ENCODE results near the gene SEMA4B. TPM values are rescaled to one million over a fixed set of nuclear protein-coding genes. Genes with fewer than 3 reads are reported as not detected.
A peak's percentile ranks its signal among the peaks of the same experiment; 100 is the strongest.

Gene SEMA4B
- total and polyA plus RNA-seq, 10 of the 15 experiments (the other 5 are each of a cell fraction or from before 2014, with no cell fraction given), result 0.87 to 26.0 (median 9.3) TPM

- TF ChIP-seq, protein P1, sequence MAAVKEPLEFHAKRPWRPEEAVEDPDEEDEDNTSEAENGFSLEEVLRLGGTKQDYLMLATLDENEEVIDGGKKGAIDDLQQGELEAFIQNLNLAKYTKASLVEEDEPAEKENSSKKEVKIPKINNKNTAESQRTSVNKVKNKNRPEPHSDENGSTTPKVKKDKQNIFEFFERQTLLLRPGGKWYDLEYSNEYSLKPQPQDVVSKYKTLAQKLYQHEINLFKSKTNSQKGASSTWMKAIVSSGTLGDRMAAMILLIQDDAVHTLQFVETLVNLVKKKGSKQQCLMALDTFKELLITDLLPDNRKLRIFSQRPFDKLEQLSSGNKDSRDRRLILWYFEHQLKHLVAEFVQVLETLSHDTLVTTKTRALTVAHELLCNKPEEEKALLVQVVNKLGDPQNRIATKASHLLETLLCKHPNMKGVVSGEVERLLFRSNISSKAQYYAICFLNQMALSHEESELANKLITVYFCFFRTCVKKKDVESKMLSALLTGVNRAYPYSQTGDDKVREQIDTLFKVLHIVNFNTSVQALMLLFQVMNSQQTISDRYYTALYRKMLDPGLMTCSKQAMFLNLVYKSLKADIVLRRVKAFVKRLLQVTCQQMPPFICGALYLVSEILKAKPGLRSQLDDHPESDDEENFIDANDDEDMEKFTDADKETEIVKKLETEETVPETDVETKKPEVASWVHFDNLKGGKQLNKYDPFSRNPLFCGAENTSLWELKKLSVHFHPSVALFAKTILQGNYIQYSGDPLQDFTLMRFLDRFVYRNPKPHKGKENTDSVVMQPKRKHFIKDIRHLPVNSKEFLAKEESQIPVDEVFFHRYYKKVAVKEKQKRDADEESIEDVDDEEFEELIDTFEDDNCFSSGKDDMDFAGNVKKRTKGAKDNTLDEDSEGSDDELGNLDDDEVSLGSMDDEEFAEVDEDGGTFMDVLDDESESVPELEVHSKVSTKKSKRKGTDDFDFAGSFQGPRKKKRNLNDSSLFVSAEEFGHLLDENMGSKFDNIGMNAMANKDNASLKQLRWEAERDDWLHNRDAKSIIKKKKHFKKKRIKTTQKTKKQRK (IDR thresholded peaks at IDR 0.05; ENCODE audit: low read depth, low read length), result no peak
- TF ChIP-seq SIX5 (IDR thresholded peaks at IDR 0.05; ENCODE audit: low read depth, low read length, severe bottlenecking), result no peak
- peak; percentile 52; the same call in 1 of the 2 replicates for TF ChIP-seq MLLT1 (IDR thresholded peaks at IDR 0.05)
- TF ChIP-seq JUNB (IDR thresholded peaks at IDR 0.05), result no peak
- TF ChIP-seq HDGF (IDR thresholded peaks at IDR 0.05), result no peak
- TF ChIP-seq POLR2AphosphoS5 (IDR thresholded peaks at IDR 0.05; ENCODE audit: low read length), result no peak
- no peak for TF ChIP-seq WRNIP1 (IDR thresholded peaks at IDR 0.05; ENCODE audit: borderline replicate concordance, low read depth, low read length)
- TF ChIP-seq RAD51 (IDR thresholded peaks at IDR 0.05), result no peak
- TF ChIP-seq, protein P2, sequence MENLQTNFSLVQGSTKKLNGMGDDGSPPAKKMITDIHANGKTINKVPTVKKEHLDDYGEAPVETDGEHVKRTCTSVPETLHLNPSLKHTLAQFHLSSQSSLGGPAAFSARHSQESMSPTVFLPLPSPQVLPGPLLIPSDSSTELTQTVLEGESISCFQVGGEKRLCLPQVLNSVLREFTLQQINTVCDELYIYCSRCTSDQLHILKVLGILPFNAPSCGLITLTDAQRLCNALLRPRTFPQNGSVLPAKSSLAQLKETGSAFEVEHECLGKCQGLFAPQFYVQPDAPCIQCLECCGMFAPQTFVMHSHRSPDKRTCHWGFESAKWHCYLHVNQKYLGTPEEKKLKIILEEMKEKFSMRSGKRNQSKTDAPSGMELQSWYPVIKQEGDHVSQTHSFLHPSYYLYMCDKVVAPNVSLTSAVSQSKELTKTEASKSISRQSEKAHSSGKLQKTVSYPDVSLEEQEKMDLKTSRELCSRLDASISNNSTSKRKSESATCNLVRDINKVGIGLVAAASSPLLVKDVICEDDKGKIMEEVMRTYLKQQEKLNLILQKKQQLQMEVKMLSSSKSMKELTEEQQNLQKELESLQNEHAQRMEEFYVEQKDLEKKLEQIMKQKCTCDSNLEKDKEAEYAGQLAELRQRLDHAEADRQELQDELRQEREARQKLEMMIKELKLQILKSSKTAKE (IDR thresholded peaks at IDR 0.05; ENCODE audit: low read depth, poor library complexity, severe bottlenecking), result peak; percentile 20
- TF ChIP-seq, protein P3, sequence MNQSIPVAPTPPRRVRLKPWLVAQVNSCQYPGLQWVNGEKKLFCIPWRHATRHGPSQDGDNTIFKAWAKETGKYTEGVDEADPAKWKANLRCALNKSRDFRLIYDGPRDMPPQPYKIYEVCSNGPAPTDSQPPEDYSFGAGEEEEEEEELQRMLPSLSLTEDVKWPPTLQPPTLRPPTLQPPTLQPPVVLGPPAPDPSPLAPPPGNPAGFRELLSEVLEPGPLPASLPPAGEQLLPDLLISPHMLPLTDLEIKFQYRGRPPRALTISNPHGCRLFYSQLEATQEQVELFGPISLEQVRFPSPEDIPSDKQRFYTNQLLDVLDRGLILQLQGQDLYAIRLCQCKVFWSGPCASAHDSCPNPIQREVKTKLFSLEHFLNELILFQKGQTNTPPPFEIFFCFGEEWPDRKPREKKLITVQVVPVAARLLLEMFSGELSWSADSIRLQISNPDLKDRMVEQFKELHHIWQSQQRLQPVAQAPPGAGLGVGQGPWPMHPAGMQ (IDR thresholded peaks at IDR 0.05; ENCODE audit: borderline replicate concordance), result no peak
- TF ChIP-seq TARDBP (IDR thresholded peaks at IDR 0.05; ENCODE audit: borderline replicate concordance), result no peak
- TF ChIP-seq TCF7 (IDR thresholded peaks at IDR 0.05; ENCODE audit: borderline replicate concordance), result no peak
- TF ChIP-seq, protein P4, sequence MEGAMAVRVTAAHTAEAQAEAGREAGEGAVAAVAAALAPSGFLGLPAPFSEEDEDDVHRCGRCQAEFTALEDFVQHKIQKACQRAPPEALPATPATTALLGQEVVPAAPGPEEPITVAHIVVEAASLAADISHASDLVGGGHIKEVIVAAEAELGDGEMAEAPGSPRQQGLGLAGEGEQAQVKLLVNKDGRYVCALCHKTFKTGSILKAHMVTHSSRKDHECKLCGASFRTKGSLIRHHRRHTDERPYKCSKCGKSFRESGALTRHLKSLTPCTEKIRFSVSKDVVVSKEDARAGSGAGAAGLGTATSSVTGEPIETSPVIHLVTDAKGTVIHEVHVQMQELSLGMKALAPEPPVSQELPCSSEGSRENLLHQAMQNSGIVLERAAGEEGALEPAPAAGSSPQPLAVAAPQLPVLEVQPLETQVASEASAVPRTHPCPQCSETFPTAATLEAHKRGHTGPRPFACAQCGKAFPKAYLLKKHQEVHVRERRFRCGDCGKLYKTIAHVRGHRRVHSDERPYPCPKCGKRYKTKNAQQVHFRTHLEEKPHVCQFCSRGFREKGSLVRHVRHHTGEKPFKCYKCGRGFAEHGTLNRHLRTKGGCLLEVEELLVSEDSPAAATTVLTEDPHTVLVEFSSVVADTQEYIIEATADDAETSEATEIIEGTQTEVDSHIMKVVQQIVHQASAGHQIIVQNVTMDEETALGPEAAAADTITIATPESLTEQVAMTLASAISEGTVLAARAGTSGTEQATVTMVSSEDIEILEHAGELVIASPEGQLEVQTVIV (IDR thresholded peaks at IDR 0.05; ENCODE audit: borderline replicate concordance, partially characterized antibody), result no peak
- no peak for TF ChIP-seq NR2C1 (IDR thresholded peaks at IDR 0.05)
- TF ChIP-seq CBX3 (IDR thresholded peaks at IDR 0.05; ENCODE audit: borderline replicate concordance, low read depth), result no peak
- TF ChIP-seq STAT3 (IDR thresholded peaks at IDR 0.05; ENCODE audit: low read depth, low read length), result no peak
- TF ChIP-seq HCFC1 (IDR thresholded peaks at IDR 0.05; ENCODE audit: low read length), result no peak
- TF ChIP-seq CHD1 (IDR thresholded peaks at IDR 0.05; ENCODE audit: low read depth, low read length), result no peak
- no peak for TF ChIP-seq TAF1 (IDR thresholded peaks at IDR 0.05; ENCODE audit: borderline replicate concordance, low read depth, low read length)
- TF ChIP-seq CREM (IDR thresholded peaks at IDR 0.05; ENCODE audit: low read depth), result no peak
These were observed 16.9 kb upstream of the SEMA4B start (continued) for GRCh38 chr15:90184119-90184785.
